Transverse colon (tissue), 4 donors: Measurements from ENCODE around the gene PIGX. TPM values are rescaled to one million over a fixed set of nuclear protein-coding genes. Genes with fewer than 3 reads are reported as not detected.

Experiments used
- DNase-seq: peaks from one replicate; pipeline ENCODE4 v3.0.0-alpha.2; 2019
- H3K27ac ChIP-seq, 4 donors: fragments of 200-600 bp; sonication (generic); 2 replicates each; pipeline ENCODE4 v1.5.1; 2016 to 2018; ENCODE audit warnings: inconsistent platforms in 4 of 4
- H3K27me3 ChIP-seq: fragments of 200-600 bp; sonication (generic); 2 replicates; pipeline ENCODE4 v1.5.1; 2017; ENCODE audit warnings: inconsistent platforms
- H3K36me3 ChIP-seq, 4 donors: fragments of 200-600 bp; sonication (generic); 2 replicates each; pipeline ENCODE4 v1.5.1; 2017 to 2019; ENCODE audit warnings: inconsistent platforms in 4 of 4
- H3K4me1 ChIP-seq, 4 donors: fragments of 200-600 bp; sonication (generic); 2 replicates each; pipeline ENCODE4 v1.5.1; 2017 to 2020; ENCODE audit warnings: inconsistent platforms in 4 of 4
- H3K4me3 ChIP-seq, 4 donors: fragments of 200-600 bp; sonication (generic); 1 replicate in 1 of 4; 2 replicates in 3 of 4; pipeline versions ENCODE4 v1.5.1 to v1.6.1; 2017 to 2019; ENCODE audit warnings: inconsistent platforms in 4 of 4
- H3K9me3 ChIP-seq, 2 donors: fragments of 200-600 bp; sonication (generic); 2 replicates each; pipeline ENCODE4 v1.5.1; 2017 to 2019; ENCODE audit warnings: inconsistent platforms in 2 of 2
- CTCF ChIP-seq, 5 experiments: fragments of 200-600 bp in 3 of 5; fragments of 450-650 bp in 2 of 5; sonication (generic) in 3 of 5; IDR thresholded peaks; 1 replicate in 2 of 5; 2 replicates in 3 of 5; pipeline ENCODE4 v1.5.1; 2016 to 2017; ENCODE audit warnings: antibody characterized with exemption in 5 of 5, inconsistent platforms in 3 of 5, mild to moderate bottlenecking in 2 of 5, moderate library complexity in 1 of 5
- EP300 ChIP-seq: sonication (generic); formaldehyde crosslinking; IDR thresholded peaks from one replicate; pipeline ENCODE4 v1.6.1; 2017; ENCODE audit warnings: antibody characterized with exemption, low read depth
- POLR2A ChIP-seq: fragments of 450-650 bp; IDR thresholded peaks from one replicate; pipeline ENCODE4 v1.6.1; 2016; ENCODE audit warnings: antibody characterized with exemption, mild to moderate bottlenecking, moderate library complexity
- POLR2AphosphoS5 ChIP-seq, 3 donors: sonication (generic); formaldehyde crosslinking; IDR thresholded peaks; one replicate each; pipeline ENCODE4 v1.6.1; 2016; ENCODE audit warnings: antibody characterized with exemption in 3 of 3
- WGBS, 2 donors: methylation state at CpG; one replicate each; pipeline ENCODE4 v1.1.5; 2018; ENCODE audit warnings: low coverage in 1 of 2; 5-methylcytosine and 5-hydroxymethylcytosine counted together
- in situ Hi-C, 4 donors: fragments of 200-750 bp; cut with MboI; loops; one replicate each; pipeline versions ENCODE4 v1.15.0 to v1.15.1; 2017; ENCODE audit warnings: low sequenced_read_pairs in 3 of 4, low pct_ligation_motif_present in 1 of 4, low pct_unique_long_range_greater_than_20kb in 1 of 4
- intact Hi-C: fragments of 100-400 bp; cut with DNase I; formaldehyde crosslinking; loops from one replicate; pipeline ENCODE4 v1.15.1; 2023; ENCODE audit warnings: low total_unique reads
- total RNA-seq, 4 donors: library from RNA; depleted of rRNA; stranded (reverse); fragments of >200 nt; gene quantifications; one replicate each; pipeline ENCODE4 v1.1.0, GENCODE V29; 2016

Gene PIGX
- total RNA-seq, 4 donors from 2014 or later: 4.0 to 36.3 (median 23.6) TPM

GRCh38 chr3:196765454-196765853 lies 53.3 kb downstream of the PIGX start:
- H3K9me3 ChIP-seq: no peaks in the 10 kb centered on the region
- H3K4me3 ChIP-seq: no peak overlapping the region
- intact Hi-C loops (no loop called here), in situ Hi-C loops (no loop called here)
- H3K36me3 ChIP-seq: no peaks in the 10 kb centered on the region
- DNase-seq: no peak
- no peaks in the 10 kb centered on the region for H3K27me3 ChIP-seq
- TF ChIP-seq POLR2A: no peak
- no peak for TF ChIP-seq EP300
- TF ChIP-seq CTCF (IDR thresholded peaks at IDR 0.05): no peak
- no peak for TF ChIP-seq POLR2AphosphoS5 (IDR thresholded peaks at IDR 0.05)
- no peak overlapping the region for H3K27ac ChIP-seq
- no peaks in the 10 kb centered on the region for H3K4me1 ChIP-seq

GRCh38 chr3:196771067-196771466 lies 58.9 kb downstream of the PIGX start:
- H3K9me3 ChIP-seq: no peaks in the 10 kb centered on the region
- intact Hi-C loops (no loop called here), in situ Hi-C loops (no loop called here)
- H3K27ac ChIP-seq: no peak overlapping the region
- no peak for DNase-seq
- WGBS, 2 donors: 89 to 93% methylated on average over 1 of the region's 1 CpG
- H3K36me3 ChIP-seq: no peaks in the 10 kb centered on the region
- peaks cover 0 to 27% (median 2%) of the 10 kb centered on the region in 4 donors for H3K4me1 ChIP-seq
- TF ChIP-seq POLR2AphosphoS5 (IDR thresholded peaks at IDR 0.05) (no peak), POLR2A (no peak), CTCF (IDR thresholded peaks at IDR 0.05) (no peak), EP300 (no peak)
- H3K4me3 ChIP-seq: no peak overlapping the region
- no peaks in the 10 kb centered on the region for H3K27me3 ChIP-seq

GRCh38 chr3:196772102-196772501 lies 59.9 kb downstream of the PIGX start:
- no peak for TF ChIP-seq CTCF (IDR thresholded peaks at IDR 0.05)
- TF ChIP-seq EP300: no peak
- TF ChIP-seq POLR2A: no peak
- no peak for TF ChIP-seq POLR2AphosphoS5 (IDR thresholded peaks at IDR 0.05)
- Histone ChIP-seq H3K9me3 (no peaks in the 10 kb centered on the region), H3K27ac (no peak overlapping the region), H3K4me1 (peaks cover 0 to 27% (median 2%) of the 10 kb centered on the region in 4 donors), H3K36me3 (no peaks in the 10 kb centered on the region), H3K27me3 (no peaks in the 10 kb centered on the region), H3K4me3 (no peak overlapping the region)
- intact Hi-C loops: no loop called here
- WGBS, 2 donors: 78 to 82% methylated on average over 3 to 4 of the region's 4 CpGs
- in situ Hi-C loops: no loop called here
- DNase-seq: no peak

- in situ Hi-C loops (no loop called here), intact Hi-C loops (no loop called here)
- Histone ChIP-seq H3K27me3 (no peaks in the 10 kb centered on the region), H3K4me1 (peaks cover 0 to 27% (median 2%) of the 10 kb centered on the region in 4 donors), H3K27ac (no peak overlapping the region), H3K9me3 (no peaks in the 10 kb centered on the region), H3K36me3 (no peaks in the 10 kb centered on the region), H3K4me3 (no peak overlapping the region)
- TF ChIP-seq EP300: no peak
- no peak for TF ChIP-seq CTCF (IDR thresholded peaks at IDR 0.05)
- no peak for TF ChIP-seq POLR2A
- no peak for TF ChIP-seq POLR2AphosphoS5 (IDR thresholded peaks at IDR 0.05)
- WGBS, 2 donors: 72 to 81% methylated on average over 6 of the region's 6 CpGs
- no peak for DNase-seq
Measured at GRCh38 chr3:196772897-196773296, 60.7 kb downstream of the PIGX start.
